K562 (cell line): ENCODE measurements around the gene LY6G6C. TPM values are rescaled to one million over a fixed set of nuclear protein-coding genes. Genes with fewer than 3 reads are reported as not detected.

Experiments used
- ATF2 ChIP-seq: sonication (generic); formaldehyde crosslinking; IDR thresholded peaks from 2 replicates; pipeline ENCODE4 v1.8.1; 2022; ENCODE audit warnings: missing genetic modification reagents
- ATF7 ChIP-seq: fragments of 450-650 bp; IDR thresholded peaks from 2 replicates; pipeline ENCODE4 v1.7.1; 2014; ENCODE audit warnings: mild to moderate bottlenecking, moderate library complexity
- DACH1 ChIP-seq: fragments of 450-650 bp; IDR thresholded peaks from 2 replicates; pipeline ENCODE4 v1.6.1; 2018; ENCODE audit not compliant: partially characterized antibody
- DNMT1 ChIP-seq: fragments of 450-650 bp; IDR thresholded peaks from 2 replicates; pipeline ENCODE4 v1.6.1; 2016; ENCODE audit warnings: antibody characterized with exemption, mild to moderate bottlenecking
- EGR1 ChIP-seq: fragments of 450-650 bp; conservative IDR thresholded peaks from 2 replicates; pipeline ENCODE4 v1.6.1; 2017; ENCODE audit warnings: mild to moderate bottlenecking
- ELF2 ChIP-seq: fragments of 250-450 bp; sonication (Bioruptor Pico); IDR thresholded peaks from 2 replicates; pipeline ENCODE4 v1.5.0; 2021; ENCODE audit warnings: mild to moderate bottlenecking
- FOXM1 ChIP-seq, 2 experiments: fragments of 450-650 bp in 1 of 2; sonication (generic) in 1 of 2; formaldehyde crosslinking in 1 of 2; IDR thresholded peaks; 2 replicates each; pipeline versions ENCODE4 v1.6.1 to v1.9.0; 2017 to 2022; ENCODE audit warnings: low read depth in 2 of 2, mild to moderate bottlenecking in 2 of 2, missing genetic modification reagents in 1 of 2, moderate library complexity in 1 of 2
- FOXP4 ChIP-seq: sonication (generic); formaldehyde crosslinking; IDR thresholded peaks from 2 replicates; pipeline ENCODE4 v1.8.0; 2022; ENCODE audit warnings: mild to moderate bottlenecking, missing genetic modification reagents, borderline replicate concordance
- HLTF ChIP-seq: fragments of 450-650 bp; IDR thresholded peaks from 2 replicates; pipeline ENCODE4 v1.6.1; 2016
- HNRNPH1 ChIP-seq: fragments of 200-400 bp; formaldehyde crosslinking; optimal IDR thresholded peaks from 2 replicates; pipeline ENCODE3; 2017; ENCODE audit warnings: low read depth, mild to moderate bottlenecking, low read length, moderate library complexity
- ILF3 ChIP-seq: fragments of 450-650 bp; IDR thresholded peaks from 2 replicates; pipeline ENCODE4 v1.6.1; 2018; ENCODE audit warnings: antibody characterized with exemption, mild to moderate bottlenecking, moderate library complexity, borderline replicate concordance
- NCOA2 ChIP-seq, 2 experiments: fragments of 450-650 bp; IDR thresholded peaks; 2 replicates each; pipeline ENCODE4 v1.6.1; 2018; ENCODE audit warnings: mild to moderate bottlenecking in 2 of 2, moderate library complexity in 1 of 2; ENCODE audit not compliant: partially characterized antibody in 2 of 2
- NFE2 ChIP-seq: IDR thresholded peaks from 2 replicates; pipeline ENCODE4 v1.6.1; 2014; ENCODE audit warnings: antibody characterized with exemption, low read depth
- NR1H2 ChIP-seq: sonication (generic); formaldehyde crosslinking; IDR thresholded peaks from 2 replicates; pipeline ENCODE4 v1.4.0; 2020; ENCODE audit warnings: mild to moderate bottlenecking, missing genetic modification reagents
- POLR2A ChIP-seq: fragments of 450-650 bp; conservative IDR thresholded peaks from 2 replicates; pipeline ENCODE4 v1.6.1; 2016
- PTBP1 ChIP-seq: fragments of 200-400 bp; formaldehyde crosslinking; IDR thresholded peaks from 2 replicates; pipeline ENCODE4 v1.6.1; 2017; ENCODE audit warnings: low read depth, low read length
- RFX1 ChIP-seq: fragments of 450-650 bp; IDR thresholded peaks from 2 replicates; pipeline ENCODE4 v1.6.1; 2016; ENCODE audit warnings: mild to moderate bottlenecking, moderate library complexity
- SREBF1 ChIP-seq: fragments of 150-350 bp; IDR thresholded peaks from 2 replicates; pipeline ENCODE4 v1.6.1; 2014; ENCODE audit warnings: antibody characterized with exemption, low read depth, low read length, borderline replicate concordance
- TFAP4 ChIP-seq: sonication (generic); formaldehyde crosslinking; IDR thresholded peaks from 2 replicates; pipeline ENCODE4 v1.8.0; 2022; ENCODE audit warnings: missing genetic modification reagents, mild to moderate bottlenecking, moderate library complexity, borderline replicate concordance
- ZBTB8A ChIP-seq: fragments of 450-650 bp; IDR thresholded peaks from 2 replicates; pipeline ENCODE4 v1.6.1; 2018; ENCODE audit warnings: mild to moderate bottlenecking, moderate library complexity; ENCODE audit not compliant: partially characterized antibody
- polyA plus RNA-seq, 8 experiments: library from polyadenylated mRNA; depleted of rRNA in 4 of 8; stranded (reverse) in 5 of 8; unstranded in 3 of 8; fragments of >200 nt; fragmentation: Nextera tagmentation in 2 of 8; fragmentation: Illumina TruSeq in 1 of 8; extraction: Ambion mirVana in 2 of 8; extraction: Trizol in 1 of 8; gene quantifications; 2 replicates each; pipeline versions ENCODE4 v1.2.1 to v1.2.3, GENCODE V29; 2011 to 2014; ENCODE audit warnings: inconsistent platforms in 1 of 8, missing spikeins in 1 of 8
- total RNA-seq, 7 experiments: library from RNA; depleted of rRNA in 6 of 7; stranded (reverse); fragments of >200 nt in 6 of 7; fragmentation: Illumina TruSeq in 2 of 7; extraction: Trizol in 2 of 7; gene quantifications; 2 replicates each; pipeline versions ENCODE4 v1.2.1 to v1.2.3, GENCODE V29; 2011 to 2021; ENCODE audit warnings: low replicate concordance in 1 of 7
- TF ChIP-seq, protein P1 (sequence below): sonication (generic); formaldehyde crosslinking; IDR thresholded peaks from 2 replicates; pipeline ENCODE4 v1.4.0; 2020; ENCODE audit warnings: mild to moderate bottlenecking, missing genetic modification reagents
- TF ChIP-seq, protein P2 (sequence below): sonication (generic); formaldehyde crosslinking; IDR thresholded peaks from 2 replicates; pipeline ENCODE4 v1.8.1; 2023; ENCODE audit warnings: mild to moderate bottlenecking, missing genetic modification reagents, moderate library complexity

LY6G6C gene
- total and polyA plus RNA-seq, 9 of the 15 experiments (the other 6 are each of a cell fraction or from before 2014, with no cell fraction given): 0.06 to 0.20 TPM; not detected in 7

DNA sequence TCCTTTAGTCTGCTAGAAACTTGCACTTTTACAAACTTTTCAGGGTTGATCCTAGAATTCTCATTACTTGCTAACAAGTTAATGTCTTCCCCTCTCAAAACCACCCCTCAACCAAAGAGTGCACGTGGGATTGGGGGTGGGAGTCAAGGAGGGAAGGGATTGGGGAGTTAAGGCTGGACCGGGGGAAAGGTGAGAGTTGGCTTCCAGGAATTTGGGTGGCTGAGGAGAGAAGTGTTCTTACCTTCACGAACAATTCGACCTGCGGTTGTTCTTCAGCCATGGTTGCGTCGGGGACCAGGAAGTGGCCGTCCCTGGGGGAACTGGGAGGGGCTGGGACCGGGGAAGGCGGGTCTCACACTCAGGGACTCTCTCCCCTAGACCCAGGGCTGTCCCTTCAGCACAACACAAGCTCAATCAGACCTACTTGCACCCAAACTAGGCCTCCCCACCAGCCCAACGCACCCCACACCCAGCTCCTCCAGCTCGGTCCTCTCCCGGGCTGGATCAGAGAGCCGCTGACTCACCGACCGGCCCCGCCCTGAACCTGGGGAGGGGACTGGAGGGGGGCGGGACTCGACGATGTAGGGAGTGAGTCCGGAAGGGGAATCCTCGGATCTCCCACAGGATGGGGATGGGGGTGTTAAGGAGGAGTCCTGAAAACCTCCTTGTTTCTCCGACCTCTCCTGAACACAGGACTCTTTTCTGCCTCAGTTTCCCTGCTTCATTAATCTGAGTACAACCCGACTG, 14.6 kb upstream of the LY6G6C start, which contains the start of gene CLIC1 (continued):
- TF ChIP-seq FOXP4 (CRISPR knock-in tag) (peak; percentile 72; the same call in 1 of the 2 replicates), HLTF (no peak), DNMT1 (peak; percentile 15; the same call in 1 of the 2 replicates), FOXM1 (IDR thresholded peaks at IDR 0.05; ENCODE audit: low read depth) (no peak), FOXM1 (CRISPR knock-in tag; IDR thresholded peaks at IDR 0.05; ENCODE audit: low read depth) (peak; percentile 57), POLR2A (peak; percentile 99), ATF2 (CRISPR knock-in tag) (no peak), NR1H2 (CRISPR knock-in tag) (0 out of 2 replicates have a peak, but pooled peaks have one; percentile 82), DACH1 (no peak), PTBP1 (no peak), EGR1 (no peak), ZBTB8A (no peak), NCOA2 (IDR thresholded peaks at IDR 0.05; ENCODE audit: partially characterized antibody in 2 of 2) (no peak), ILF3 (no peak), ELF2 (CRISPR knock-in tag) (peak; percentile 93), NFE2 (no peak), RFX1 (no peak), SREBF1 (no peak), ATF7 (no peak), TFAP4 (CRISPR knock-in tag) (no peak), HNRNPH1 (no peak)
- TF ChIP-seq, protein P1, sequence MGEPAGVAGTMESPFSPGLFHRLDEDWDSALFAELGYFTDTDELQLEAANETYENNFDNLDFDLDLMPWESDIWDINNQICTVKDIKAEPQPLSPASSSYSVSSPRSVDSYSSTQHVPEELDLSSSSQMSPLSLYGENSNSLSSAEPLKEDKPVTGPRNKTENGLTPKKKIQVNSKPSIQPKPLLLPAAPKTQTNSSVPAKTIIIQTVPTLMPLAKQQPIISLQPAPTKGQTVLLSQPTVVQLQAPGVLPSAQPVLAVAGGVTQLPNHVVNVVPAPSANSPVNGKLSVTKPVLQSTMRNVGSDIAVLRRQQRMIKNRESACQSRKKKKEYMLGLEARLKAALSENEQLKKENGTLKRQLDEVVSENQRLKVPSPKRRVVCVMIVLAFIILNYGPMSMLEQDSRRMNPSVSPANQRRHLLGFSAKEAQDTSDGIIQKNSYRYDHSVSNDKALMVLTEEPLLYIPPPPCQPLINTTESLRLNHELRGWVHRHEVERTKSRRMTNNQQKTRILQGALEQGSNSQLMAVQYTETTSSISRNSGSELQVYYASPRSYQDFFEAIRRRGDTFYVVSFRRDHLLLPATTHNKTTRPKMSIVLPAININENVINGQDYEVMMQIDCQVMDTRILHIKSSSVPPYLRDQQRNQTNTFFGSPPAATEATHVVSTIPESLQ (CRISPR knock-in tag): peak; percentile 94
- TF ChIP-seq, protein P2, sequence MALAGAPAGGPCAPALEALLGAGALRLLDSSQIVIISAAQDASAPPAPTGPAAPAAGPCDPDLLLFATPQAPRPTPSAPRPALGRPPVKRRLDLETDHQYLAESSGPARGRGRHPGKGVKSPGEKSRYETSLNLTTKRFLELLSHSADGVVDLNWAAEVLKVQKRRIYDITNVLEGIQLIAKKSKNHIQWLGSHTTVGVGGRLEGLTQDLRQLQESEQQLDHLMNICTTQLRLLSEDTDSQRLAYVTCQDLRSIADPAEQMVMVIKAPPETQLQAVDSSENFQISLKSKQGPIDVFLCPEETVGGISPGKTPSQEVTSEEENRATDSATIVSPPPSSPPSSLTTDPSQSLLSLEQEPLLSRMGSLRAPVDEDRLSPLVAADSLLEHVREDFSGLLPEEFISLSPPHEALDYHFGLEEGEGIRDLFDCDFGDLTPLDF (CRISPR knock-in tag): no peak; the same call in 1 of the 2 replicates
